GM12878 (cell line): ENCODE results near the gene ANKRD65.
"Not testable (repeated sequence)": the region's sequence is repeated elsewhere in the genome, so short reads cannot be mapped to it uniquely, and the experiment has no call there.

Source experiments
- CTCF ChIP-seq, 3 experiments: IDR thresholded peaks in 2 of 3; conservative IDR thresholded peaks in 1 of 3; 2 replicates each; pipeline ENCODE4 v1.5.1; 2011; ENCODE audit warnings: low read depth in 3 of 3, low read length in 3 of 3, mild to moderate bottlenecking in 3 of 3, control low read depth in 2 of 3, moderate library complexity in 2 of 3, inconsistent platforms in 1 of 3, mixed read lengths in 1 of 3; ENCODE audit not compliant: control insufficient read depth in 2 of 3, insufficient read depth in 1 of 3; ENCODE audit errors: extremely low read depth in 1 of 3
- SPI1 ChIP-seq: IDR thresholded peaks from 2 replicates; pipeline ENCODE4 v1.6.1; 2011; ENCODE audit warnings: low read depth, mild to moderate bottlenecking, low read length, moderate library complexity, borderline replicate concordance; ENCODE audit not compliant: insufficient read depth

- not testable (repeated sequence) for TF ChIP-seq SPI1; CTCF (IDR thresholded peaks at IDR 0.05 in 2 of 3, conservative IDR thresholded peaks at IDR 0.05 in 1 of 3; ENCODE audit: control insufficient read depth in 2 of 3, extremely low read depth in 1 of 3, insufficient read depth in 1 of 3, low read depth in 3 of 3, low read length in 3 of 3)
These were observed 3.1 kb downstream of the ANKRD65 start for GRCh38 chr1:1417825-1418463.
